ENCODE measurements around the gene LMX1A.

Gene LMX1A

GRCh38 chr1:165303386-165303785, 53.1 kb downstream of the LMX1A start:
- TF ChIP-seq CTCF (conservative IDR thresholded peaks at IDR 0.05) (no peak), ZFX (IDR thresholded peaks at IDR 0.05) (no peak)

GRCh38 chr1:165300400-165300903, 56.1 kb downstream of the LMX1A start:
- no peak overlapping the region for H3K27ac ChIP-seq
- no peak for TF ChIP-seq ZFX (IDR thresholded peaks at IDR 0.05)
- TF ChIP-seq CTCF (conservative IDR thresholded peaks at IDR 0.05): no peak

More at GRCh38 chr1:165303386-165303785, 53.1 kb downstream of the LMX1A start:
- H3K27ac ChIP-seq: no peak overlapping the region

DNA sequence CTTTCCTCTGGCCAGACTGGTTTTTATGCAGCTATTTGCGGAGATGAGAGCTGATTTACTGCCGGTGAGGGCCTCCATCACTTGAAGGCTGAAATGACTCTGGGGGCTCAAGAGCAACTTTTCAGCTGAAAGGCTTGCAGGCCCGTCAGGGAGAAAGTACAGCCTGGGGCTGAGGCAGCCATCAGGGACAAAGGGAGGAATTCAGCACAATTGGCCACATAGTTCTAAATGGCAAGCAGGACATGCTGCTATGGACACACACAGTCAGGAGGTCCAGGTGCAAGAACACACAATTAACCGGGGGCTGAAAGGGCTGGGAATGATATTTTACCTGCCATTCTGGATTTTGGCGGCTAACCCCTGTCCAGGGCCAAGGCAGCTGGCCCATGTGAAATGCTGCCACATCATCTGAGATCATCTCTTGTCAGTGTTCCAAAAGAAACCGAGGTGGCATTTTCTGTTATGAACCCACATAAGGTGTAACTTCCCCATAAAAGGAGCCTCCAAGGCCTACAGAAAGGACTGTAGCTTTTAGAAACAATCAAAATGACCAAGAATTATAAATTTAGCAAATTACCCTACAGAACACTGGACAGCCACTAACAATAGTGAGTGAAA, 58.2 kb downstream of the LMX1A start:
- TF ChIP-seq ZFX (IDR thresholded peaks at IDR 0.05): no peak
- no peak for TF ChIP-seq CTCF (conservative IDR thresholded peaks at IDR 0.05)
- H3K27ac ChIP-seq: no peak overlapping the region

DNA sequence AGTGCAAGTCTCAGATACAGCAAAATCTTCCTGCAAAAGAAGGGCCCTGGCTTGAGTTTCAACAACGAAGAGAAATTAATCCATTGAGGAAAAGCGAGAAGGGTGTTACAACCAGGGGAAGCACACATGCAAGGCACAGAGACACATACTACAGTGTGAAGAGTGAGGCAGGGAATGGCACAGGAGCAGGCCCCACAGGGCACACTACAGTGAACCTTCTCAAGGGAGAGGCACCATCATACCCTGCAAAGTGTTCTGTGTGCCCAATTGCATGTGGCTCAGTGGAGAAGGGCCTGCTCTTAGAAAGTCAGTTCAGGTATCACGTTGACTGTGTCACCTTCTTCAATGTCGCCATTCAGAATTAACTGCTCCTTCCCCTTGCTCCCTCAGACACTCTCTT, 60.3 kb downstream of the LMX1A start:
- no peak overlapping the region for H3K27ac ChIP-seq
- TF ChIP-seq ZFX (IDR thresholded peaks at IDR 0.05) (no peak), CTCF (conservative IDR thresholded peaks at IDR 0.05) (no peak)

DNA sequence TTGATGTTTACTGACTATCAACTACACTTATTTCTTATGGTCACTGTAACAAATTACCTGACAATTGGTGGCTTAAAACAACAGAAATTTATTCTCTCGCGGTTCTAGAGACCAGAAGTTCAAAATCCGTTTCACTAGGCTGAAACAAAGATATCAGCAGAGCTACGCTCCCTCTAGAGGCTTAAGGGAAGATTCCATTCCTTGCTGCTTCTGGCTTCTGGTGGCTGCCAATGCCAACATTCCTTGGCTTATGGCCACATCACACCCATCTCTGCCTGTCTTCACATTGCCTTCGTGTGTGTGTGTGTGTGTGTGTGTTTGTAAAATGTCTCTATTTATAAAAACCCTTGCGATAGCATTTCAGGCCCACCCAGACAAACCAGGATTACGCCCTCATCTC, 66.4 kb downstream of the LMX1A start:
- no peak overlapping the region for H3K27ac ChIP-seq
- peak; percentile 41 for TF ChIP-seq CTCF (conservative IDR thresholded peaks at IDR 0.05)
- no peak for TF ChIP-seq ZFX (IDR thresholded peaks at IDR 0.05)

GRCh38 chr1:165289556-165289955, 67.0 kb downstream of the LMX1A start:
- TF ChIP-seq ZFX (IDR thresholded peaks at IDR 0.05) (no peak), CTCF (conservative IDR thresholded peaks at IDR 0.05) (no peak)
- H3K27ac ChIP-seq: no peak overlapping the region

DNA sequence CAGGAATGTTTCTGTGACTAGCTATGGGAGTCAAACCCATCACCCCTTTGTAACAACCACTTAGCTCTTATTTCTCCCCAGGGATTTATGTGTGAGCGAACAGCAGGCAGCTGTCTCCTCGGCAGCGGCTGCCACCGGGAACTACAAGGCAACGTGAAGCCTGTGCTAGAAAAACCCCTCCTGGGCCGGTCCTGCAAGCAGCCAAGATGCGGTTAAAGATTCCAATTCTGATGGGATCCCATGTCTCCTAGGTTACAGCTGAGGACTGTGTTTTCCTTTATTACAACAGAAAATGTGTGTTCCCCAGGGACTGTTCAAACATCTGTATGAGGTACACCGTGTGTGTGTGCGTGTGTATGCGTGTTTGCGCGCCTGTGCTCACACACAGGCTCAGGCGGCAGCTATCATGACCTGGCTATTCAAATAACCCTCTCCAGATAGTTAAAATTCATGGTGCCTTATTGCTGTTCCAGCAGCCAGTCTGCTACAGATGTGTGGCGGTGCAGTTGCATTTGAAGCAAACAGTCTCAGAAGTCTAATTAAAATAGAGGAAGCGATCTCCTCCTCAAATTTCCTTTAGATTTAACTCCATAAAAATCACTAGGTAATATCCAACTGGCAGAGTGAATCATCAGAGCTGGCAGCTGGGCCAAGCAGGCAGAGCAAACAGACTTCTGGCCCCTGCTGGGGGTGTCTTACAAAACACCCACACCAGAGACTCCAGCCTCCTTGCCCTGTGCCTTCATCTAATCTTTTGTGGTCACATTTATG, 68.0 kb downstream of the LMX1A start:
- no peak for TF ChIP-seq CTCF (conservative IDR thresholded peaks at IDR 0.05)
- TF ChIP-seq ZFX (IDR thresholded peaks at IDR 0.05): no peak
- H3K27ac ChIP-seq: no peak overlapping the region
